GM18526 (cell line): ENCODE measurements around the gene CD151.

Source experiments
- POLR2A ChIP-seq: IDR thresholded peaks from 3 replicates; pipeline ENCODE4 v1.6.1; 2011; ENCODE audit not compliant: insufficient read length; ENCODE audit errors: extremely low read depth

The CD151 gene

DNA sequence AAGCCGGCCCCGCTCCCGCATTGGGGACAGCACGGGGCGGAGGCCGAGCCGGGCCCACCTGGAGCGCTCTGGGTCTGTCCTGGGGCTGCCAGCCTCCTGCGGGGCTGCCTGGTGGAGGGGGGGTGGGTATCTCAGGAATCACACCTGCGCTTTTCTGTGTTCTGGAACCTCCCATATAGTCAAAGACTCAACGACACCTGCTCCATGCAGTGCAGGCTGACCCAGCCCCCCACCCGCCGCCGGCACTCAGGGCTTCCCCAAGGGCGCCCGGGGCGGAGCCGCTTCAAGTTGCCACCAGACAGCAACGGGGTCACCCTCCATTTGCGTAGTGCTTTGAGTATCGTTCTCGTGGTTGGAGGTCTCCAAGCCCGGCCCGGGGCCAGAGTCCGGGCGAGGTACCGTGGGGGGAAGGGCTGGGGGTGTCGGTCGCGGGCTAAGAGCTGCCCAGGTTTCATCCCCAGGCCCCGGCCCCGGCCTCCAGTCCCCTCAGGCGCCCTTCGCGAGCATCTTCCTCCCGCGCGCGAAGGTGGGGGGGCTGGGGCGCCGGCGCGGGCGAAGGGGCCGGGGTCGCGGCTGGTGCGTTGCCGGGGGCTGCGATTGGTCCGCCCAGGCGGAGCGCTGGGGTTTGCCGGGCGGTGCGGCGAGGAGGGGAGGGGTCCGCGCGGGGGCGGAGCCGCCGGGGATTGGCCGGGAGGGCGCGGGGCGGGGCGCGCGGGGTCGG lies 16.5 kb downstream of the CD151 start:
- no peak for TF ChIP-seq POLR2A

DNA sequence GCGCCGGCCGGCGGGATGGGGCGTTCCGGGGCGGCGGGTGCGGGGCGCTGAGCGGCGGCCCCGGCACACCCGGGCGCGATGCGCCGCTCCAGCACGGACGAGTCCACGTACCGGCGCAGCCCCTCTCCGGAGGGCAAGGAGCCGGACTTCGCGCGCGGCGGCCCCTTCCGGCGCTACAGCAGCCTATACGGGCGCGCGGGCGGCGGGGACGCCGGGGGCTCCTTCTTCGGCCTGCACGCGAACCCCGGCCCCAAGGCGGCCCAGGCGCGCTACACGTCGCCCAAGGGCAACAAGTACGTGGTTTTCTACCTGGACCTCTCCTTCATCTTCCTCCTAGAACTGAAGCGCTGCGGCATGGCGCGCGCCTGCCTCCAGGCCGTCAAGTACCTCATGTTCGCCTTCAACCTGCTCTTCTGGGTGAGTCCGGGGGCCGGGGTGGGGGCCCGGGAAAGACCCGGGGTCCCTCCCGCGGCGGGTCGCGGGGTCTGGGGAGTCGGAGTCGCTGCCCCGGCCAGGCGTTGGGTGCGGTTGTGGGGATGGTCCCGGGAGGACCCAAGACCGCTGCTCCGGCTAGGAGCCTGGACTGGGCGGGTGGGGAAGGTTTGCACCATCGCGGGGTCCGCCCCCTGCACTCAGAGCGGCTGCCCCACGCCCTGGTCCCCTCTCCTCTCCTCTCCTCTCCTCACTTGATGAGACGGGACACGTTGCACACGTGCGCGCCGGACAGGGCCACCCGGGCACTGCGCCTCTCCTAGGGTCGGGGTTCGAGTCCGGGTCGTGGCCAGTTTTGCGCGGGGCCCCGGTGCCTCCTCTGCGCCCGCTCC lies 17.4 kb downstream of the CD151 start:
- TF ChIP-seq POLR2A: no peak

DNA sequence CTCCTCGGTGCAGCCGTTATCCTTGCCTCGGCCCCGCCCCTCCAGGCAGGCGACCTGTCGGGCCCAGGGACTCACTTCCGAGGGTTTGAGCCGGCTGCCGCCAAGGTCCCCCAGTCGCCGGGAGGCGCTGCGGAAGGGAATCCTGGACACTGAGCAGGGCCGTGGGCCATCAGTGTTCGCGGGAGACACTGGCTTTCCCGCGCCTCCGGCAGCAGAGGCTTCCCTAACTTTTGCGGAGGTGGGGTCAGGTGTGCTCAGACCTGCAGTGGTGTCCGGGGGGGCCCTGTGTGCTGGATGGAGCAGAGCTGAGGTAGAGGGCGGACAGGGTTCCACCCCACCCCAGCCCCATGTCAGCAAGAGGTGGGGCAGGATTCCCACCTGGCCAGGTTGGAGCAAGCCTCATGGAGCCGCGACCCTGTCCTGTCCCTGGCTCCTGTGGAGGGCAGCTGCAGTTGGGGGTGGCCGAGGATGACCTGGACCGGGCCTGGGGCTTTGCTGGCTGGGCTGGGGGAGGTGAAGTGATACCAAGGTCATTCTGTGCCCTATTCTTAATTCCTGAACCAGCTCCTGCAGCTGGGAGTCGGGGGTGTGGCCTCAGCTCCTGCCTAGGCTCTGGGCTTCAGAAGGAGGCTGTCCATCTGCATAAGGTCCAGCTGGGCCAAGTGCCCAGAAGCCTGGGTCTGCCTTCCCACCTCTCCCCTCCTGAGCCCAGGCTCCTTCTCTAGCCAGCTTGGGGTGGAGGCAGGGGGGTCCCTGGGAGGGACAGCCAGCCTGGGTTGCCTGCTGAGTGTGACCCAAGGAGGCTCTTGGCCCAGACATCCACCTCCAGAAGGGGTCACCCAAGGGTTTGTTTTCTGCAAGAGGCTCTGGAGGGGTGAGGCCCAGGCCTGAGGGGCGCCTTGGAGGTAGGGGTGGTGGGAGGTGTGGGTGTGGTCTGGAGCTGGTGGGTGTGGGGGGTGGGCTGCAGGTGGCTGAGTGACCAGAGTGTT lies 18.3 kb downstream of the CD151 start:
- TF ChIP-seq POLR2A: no peak

DNA sequence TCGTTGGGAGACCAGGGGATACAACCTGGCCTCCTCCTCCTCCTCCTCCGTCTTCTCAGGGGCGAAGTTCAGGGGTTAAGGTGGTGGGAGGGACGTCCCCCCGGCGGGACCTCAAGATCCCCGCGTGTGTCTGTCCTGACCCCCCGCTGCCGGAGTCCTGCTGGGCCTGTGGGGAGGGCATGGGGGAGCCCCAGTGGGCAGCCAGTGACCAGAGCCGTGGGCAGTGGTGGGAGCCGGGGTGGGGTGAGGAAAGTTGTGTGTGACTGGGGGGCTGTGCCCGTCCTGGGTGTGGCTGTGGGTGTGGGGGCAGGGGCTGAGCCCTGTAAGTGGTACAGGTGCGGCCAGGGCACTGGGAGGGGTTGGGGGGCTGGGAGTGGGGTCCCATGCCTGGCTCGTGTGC lies 20.0 kb downstream of the CD151 start:
- TF ChIP-seq POLR2A: no peak

DNA sequence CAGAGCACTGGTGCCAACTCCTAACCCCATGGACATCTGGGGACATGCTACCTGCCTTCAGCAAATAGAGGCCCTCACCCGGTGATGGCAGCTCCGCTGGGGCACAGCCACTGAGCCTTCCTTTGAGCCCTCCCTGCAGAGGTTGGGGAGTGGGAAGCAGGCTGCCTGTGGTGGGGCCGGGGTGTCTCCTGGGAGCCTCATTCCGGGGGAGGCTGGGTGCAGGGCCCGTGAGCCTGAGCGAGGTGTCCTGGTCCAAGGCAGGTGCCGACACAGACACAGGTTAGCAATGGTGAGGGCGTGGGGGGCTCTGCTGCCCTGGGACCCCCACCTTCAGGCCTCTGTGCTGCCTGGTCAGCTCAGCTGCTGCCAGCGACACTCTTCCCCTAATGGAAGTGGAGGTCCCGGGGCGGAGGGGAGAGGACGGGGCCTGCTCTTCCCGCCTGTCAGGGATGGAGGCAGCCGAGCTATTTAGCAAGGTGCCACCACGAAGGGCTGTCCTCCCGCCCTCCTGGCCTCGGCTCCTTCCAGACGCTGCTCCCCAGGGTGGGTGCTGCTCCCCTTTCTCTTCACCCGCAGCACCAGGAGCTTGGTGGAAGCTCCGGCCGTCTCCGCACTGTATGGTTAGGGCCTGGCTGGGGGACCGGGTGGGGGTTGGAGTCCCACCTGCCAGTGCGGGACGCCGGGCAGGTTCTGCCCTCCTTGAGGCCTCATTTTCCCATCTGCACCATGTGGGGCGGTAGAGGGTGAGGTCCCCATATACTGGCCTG lies 21.1 kb downstream of the CD151 start:
- TF ChIP-seq POLR2A: no peak

DNA sequence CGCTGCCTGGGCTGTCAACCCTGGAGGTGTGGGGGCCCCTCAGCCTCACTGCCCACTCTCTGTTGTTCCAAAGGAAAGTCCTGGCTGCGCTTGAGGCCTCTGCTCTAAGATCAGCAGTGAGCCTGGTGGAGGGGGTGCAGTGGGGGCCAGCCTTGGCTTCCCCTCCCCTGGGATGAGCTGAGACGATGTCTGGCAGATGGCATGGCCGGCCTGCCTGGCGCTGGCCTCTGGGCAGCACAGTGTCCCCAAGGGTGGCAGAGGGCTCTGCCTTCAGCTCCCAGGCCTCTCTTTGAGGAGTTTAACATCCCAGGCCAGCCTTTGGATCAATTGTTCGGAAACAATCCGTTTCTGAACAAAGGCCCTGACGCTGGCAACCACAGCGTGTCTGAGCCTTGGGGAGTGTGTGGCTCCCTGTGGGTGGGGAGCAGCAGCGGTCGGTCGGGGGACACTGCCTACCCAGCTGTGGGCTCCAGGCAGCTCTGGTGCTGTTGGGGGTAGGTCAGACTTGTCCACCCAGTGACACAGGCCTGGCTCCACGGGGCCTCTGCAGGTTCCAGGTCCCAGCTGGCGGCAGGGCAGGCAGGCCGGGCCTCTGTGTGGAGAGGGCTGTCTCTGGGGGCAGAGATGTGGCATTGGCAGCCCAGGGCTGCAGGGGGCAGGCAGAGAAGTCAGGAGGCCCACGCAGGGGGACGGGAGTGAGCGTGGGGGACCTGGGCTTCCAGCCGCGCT lies 22.0 kb downstream of the CD151 start:
- TF ChIP-seq POLR2A: no peak

DNA sequence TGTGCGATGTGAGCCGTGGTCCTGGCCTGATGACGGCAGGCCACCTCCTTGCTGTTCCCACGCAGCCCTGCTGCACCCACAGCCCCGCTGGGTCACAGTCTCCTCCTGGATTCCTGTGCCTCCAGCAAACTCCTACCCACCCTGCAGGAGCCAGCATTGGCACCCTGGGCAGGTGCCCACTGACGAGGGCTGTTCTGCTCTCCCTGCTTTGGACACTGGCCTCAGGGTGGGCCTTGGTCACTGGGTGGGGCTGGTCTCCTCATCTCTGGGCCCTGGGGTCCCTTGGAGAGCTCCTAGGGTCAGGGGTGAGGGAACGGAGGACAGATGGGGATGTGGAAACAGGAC lies 22.6 kb downstream of the CD151 start:
- no peak for TF ChIP-seq POLR2A

DNA sequence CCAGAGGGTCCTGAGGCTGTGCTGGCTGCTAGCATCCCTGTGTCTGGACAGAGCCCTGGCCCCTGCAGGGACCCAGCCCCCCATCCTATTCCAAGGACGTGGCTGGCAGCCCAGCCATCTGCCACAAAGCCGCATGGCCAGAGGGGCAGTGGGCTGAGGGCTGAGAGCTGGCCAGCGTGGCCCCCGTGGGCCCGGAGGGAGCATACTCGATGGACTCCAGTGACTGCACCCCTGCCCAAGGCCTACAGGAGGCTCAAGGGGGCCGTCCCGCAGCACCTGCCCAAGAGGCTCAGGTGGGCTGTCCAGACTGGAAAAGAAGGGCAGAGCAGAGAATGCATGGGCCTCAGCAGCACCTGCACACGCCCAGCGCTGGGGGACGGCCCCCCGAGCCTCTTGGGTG lies 23.0 kb downstream of the CD151 start:
- TF ChIP-seq POLR2A: no peak

DNA sequence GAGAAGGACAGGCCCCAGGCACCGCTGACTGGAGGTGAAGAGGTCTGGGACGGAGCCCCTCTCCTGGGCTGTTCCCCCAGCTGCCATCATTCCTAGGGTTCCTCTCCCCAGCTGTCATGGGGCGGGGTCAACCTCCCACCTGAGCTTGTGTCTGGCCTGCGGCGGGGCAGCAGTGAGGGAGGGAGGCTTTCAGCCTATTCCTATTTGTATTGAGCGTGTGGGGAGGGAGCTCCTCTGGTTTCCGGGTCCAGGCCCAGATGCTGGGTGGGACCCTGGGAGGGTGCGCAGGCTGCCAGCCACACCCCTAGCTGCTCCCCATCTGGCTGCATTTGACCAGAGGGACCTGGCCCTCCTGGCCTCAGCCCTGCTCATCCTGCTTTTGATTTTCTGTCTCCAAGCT lies 23.6 kb downstream of the CD151 start:
- no peak for TF ChIP-seq POLR2A

DNA sequence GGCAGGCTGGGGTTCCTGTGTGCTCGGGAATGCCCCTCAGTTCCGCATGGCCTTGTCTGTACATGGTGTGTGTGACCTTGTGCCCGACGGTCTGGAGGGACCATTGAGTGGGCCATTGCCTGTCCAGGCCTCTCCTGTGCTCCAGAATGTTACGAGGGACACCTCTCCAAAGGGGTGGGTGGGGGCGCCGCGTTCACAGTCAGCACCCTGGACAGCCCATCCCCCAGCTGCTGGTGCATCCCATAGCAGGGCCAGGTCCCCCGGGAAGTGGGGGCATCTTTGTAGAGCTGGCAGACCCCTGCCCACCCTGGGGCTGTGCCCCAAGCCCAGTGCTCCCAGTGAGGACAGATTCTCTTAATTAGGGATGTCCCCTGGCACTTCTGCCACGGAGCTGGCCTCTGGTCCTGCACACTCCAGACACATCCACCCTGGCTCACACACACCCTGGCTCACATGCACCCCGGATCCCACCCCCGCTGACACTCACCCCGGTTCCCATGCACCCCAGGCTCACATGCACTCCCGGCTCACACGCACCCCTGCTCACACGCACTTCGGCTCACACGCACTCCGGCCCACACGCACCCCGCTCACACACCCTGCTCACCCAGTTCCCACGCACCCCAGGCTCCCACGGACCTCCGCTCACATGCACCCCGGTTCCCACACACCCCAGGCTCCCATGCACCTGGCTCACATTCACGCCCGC lies 25.5 kb downstream of the CD151 start:
- no peak for TF ChIP-seq POLR2A

DNA sequence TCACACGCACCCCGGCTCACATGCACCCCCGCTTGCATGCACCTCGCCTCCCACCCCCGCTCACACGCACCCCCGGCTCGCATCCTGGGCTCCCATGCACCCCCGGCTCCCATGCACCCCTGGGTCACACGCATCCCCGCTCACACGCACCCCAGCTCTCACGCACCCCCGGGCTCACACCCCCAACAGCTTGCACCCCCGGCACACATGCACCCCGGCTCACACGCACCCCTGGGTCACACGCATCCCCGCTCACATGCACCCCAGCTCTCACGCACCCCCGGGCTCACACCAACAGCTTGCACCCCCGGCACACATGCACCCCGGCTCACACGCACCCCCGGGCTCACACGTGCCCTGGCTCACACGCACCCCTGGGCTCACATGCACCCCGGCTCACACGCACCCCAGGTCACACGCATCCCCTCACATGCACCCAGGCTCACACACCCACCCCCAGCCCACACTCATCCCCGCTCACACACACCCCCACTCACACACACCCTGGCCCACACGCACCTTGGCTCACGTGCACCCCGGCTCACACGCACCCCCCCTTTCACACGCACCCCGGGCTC lies 26.1 kb downstream of the CD151 start:
- no peak for TF ChIP-seq POLR2A

DNA sequence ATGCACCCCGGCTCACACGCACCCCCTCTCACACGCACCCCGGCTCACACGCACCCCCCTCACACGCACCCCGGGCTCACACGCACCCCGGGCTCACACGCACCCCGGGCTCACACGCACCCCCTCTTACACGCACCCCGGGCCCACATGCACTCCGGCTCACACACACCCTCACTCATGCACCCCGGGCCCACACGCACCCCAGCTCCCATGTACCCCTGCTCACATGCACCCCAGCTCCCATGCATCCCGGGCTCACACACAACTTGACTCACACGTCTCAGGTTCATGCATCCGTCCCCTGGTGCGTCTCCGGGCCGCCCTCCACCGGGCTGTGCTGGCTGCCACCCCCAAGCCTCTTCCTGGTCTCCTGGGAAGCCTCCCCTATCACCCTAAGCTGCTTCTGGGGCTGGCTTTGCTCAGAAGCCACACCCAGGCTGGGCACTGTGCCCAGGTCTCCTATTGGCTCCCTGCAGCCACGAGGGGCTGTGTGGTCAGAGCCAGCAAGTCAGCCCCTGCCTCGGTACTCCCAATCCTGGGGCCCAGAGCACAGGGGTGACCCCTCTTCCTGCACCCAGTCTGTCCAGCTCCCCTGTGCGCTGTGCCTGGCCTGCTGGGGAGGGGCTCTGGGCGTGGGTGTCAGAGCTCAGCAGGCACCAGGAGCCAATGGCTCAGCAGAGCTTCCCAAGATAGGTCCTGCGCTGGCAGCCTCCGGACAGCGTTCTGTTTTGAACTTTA lies 26.8 kb downstream of the CD151 start:
- TF ChIP-seq POLR2A: no peak

DNA sequence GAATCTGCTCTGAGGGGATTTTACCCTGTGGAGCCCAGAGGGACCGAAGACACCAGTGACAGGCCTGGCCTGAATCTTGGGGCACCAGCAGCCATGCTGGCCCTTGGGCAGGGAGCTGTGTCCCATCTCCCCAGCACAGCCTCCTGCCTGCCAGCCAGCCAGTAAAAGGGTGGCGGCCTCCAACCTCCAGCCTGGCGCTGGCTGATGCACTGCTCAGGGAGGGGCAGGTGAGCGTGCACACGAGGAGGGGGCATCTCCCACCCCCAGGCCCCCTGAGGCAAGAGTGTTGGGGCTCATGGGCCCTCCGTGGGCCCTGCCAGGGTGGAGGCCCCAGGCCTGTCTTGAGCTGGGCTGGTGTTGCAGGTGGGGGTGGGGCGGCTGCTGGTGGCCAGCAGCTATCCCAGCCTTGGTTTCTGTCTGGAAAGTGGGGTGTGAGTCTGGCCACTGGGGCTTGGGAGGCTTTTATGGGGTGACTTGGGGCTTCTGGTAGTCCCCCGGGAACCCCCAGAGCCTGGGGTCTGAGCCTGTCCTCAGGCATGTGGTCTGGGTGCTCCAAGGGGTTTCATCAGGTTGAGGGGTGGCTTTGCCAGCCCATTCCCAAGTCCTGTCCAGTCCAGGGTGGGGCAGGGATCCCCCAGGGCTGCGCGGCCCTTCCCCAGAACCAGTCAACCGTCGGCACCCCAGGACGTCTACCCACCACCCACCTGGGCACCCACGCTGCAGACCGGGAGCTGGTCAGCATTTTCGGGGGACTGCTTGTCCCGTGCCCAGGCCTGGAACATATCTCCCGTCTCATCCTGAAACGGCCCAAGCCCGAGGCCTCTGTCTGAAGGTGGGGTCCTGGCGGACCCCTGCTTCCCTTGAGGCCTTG lies 27.7 kb downstream of the CD151 start:
- no peak for TF ChIP-seq POLR2A
